ENCODE results near the gene ADAMTS10. TPM values are rescaled to one million over a fixed set of nuclear protein-coding genes. Genes with fewer than 3 reads are reported as not detected.

Gene ADAMTS10
- total and polyA plus RNA-seq, 10 of the 15 experiments (the other 5 are each of a cell fraction or from before 2014, with no cell fraction given) = 0.01 to 2.5 (median 0.42) TPM; not detected in 3

DNA sequence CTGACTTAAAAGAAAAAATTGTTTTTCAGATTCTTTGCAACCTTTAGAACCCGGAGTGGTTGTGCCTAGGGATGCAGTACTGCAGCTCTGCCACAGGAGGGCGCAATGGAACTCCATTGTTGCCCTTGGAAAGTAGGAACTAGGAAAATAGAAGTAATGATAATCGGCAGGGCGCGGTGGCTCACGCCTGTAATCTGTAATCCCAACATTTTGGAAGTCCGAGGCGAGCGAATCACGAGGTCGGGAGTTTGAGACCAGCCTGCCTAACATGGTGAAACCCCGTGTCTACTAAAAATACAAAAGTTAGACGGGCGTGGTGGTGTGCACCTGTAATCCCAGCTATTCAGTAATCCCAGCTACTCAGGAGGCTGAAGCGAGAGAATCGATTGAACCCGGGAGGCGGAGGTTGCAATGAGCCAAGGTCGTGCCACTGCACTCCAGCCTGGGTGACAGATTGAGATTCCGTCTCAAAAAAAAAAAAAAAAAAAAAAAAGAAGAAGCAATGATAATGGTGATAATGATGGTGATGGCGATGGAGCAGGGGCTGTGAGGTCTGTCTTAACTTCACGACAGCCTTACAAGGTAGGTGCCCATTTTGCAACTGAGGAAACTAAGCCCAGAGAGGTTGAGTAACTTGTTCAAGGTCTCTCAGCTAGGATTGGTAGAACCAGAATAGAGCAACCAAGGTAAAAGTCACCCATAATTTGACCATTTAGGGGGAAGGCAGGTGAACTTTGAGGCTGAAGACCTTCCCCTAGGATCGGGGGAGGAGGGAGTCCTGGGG, 5.5 kb upstream of the ADAMTS10 start:
- RAD21 ChIA-PET (ENCODE audit: unreplicated experiment) = interaction anchor here (0.9 kb wide), 1 partner anchor 21 kb away, joined by 3 read pairs; no protein-coding TSS in a partner anchor
- no peaks in the 10 kb centered on the region for H3K36me3 ChIP-seq (ENCODE audit: control insufficient read depth in 2 of 2, insufficient read depth in 2 of 2, low read length in 1 of 2)
- H3K9me3 ChIP-seq (replicated peaks; ENCODE audit: control insufficient read depth, insufficient read depth, low read length) = no peaks in the 10 kb centered on the region
- CTCF ChIA-PET = interaction anchor here (0.6 to 1.5 kb wide), 4 partner anchors 9 to 957 kb away, joined by 3 to 4 read pairs (median 3); partner anchors contain the start of gene MYO1F
- FAIRE-seq (no peak), ATAC-seq (no peak), DNase-seq (ENCODE audit: low read depth, low spot score) (no peak)
- BruUV-seq (replicated peaks) = no TSS peak
- in situ Hi-C loops (cut with MboI) (no loop called here), intact Hi-C loops (cut with micrococcal nuclease; ENCODE audit: unreplicated experiment) (no loop called here)
- H3K9ac ChIP-seq (ENCODE audit: control insufficient read depth, insufficient read depth, low read length) = no peak overlapping the region
- 22% methylated on average over 21 of the region's 23 CpGs for WGBS (ENCODE audit: insufficient coverage, insufficient replicate concordance, low lambda C conversion rate, missing lambda C conversion rate)
- SMC1A ChIA-PET (ENCODE audit: uncharacterized antibody, unreplicated experiment) = no interaction called here
- no peak overlapping the region for H3K4me2 ChIP-seq (ENCODE audit: control insufficient read depth, insufficient read depth)
- H4K20me1 ChIP-seq (ENCODE audit: control insufficient read depth, insufficient read depth) = no peaks in the 10 kb centered on the region
- TF ChIP-seq, protein P1, sequence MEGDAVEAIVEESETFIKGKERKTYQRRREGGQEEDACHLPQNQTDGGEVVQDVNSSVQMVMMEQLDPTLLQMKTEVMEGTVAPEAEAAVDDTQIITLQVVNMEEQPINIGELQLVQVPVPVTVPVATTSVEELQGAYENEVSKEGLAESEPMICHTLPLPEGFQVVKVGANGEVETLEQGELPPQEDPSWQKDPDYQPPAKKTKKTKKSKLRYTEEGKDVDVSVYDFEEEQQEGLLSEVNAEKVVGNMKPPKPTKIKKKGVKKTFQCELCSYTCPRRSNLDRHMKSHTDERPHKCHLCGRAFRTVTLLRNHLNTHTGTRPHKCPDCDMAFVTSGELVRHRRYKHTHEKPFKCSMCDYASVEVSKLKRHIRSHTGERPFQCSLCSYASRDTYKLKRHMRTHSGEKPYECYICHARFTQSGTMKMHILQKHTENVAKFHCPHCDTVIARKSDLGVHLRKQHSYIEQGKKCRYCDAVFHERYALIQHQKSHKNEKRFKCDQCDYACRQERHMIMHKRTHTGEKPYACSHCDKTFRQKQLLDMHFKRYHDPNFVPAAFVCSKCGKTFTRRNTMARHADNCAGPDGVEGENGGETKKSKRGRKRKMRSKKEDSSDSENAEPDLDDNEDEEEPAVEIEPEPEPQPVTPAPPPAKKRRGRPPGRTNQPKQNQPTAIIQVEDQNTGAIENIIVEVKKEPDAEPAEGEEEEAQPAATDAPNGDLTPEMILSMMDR (IDR thresholded peaks at IDR 0.05 in 2 of 3, conservative IDR thresholded peaks at IDR 0.05 in 1 of 3; ENCODE audit: control insufficient read depth in 2 of 3, extremely low read depth in 1 of 3, insufficient read depth in 1 of 3, low read depth in 3 of 3, low read length in 3 of 3) = peak; percentile 57 to 84 (median 60)
- 0 out of 2 replicates have a peak, but pooled peaks have one; percentile 16 for TF ChIP-seq YY1 (IDR thresholded peaks at IDR 0.05; ENCODE audit: low read depth, low read length)
- peak; percentile 31; the same call in 1 of the 2 replicates for TF ChIP-seq SMC3 (IDR thresholded peaks at IDR 0.05; ENCODE audit: borderline replicate concordance, low read length)
- peak; percentile 47; the same call in 1 of the 2 replicates for TF ChIP-seq RAD21 (IDR thresholded peaks at IDR 0.05; ENCODE audit: insufficient read depth, low read depth, low read length)
- TF ChIP-seq RFX5 (IDR thresholded peaks at IDR 0.05; ENCODE audit: low read depth, low read length) = no peak
- POLR2A ChIA-PET = no interaction called here
- H3K27ac ChIP-seq (ENCODE audit: control insufficient read depth, insufficient read depth) = no peak overlapping the region
- no peaks in the 10 kb centered on the region for H3K4me1 ChIP-seq (ENCODE audit: control insufficient read depth, insufficient read depth, low read length)
- no peak overlapping the region for H3K4me3 ChIP-seq
- no peak overlapping the region for H2AFZ ChIP-seq (ENCODE audit: control insufficient read depth, low read depth, low read length)
- no peaks in the 10 kb centered on the region for H3K27me3 ChIP-seq (replicated peaks in 1 of 2; ENCODE audit: control insufficient read depth in 2 of 2, insufficient read depth in 2 of 2, low read length in 1 of 2)
- H3K79me2 ChIP-seq (ENCODE audit: control insufficient read depth, insufficient read depth, low read length) = no peaks in the 10 kb centered on the region
